Neural cell (in vitro differentiated cells): ENCODE data around the gene TCF4. TPM values are rescaled to one million over a fixed set of nuclear protein-coding genes. Genes with fewer than 3 reads are reported as not detected.

Experiments used
- H2AFZ ChIP-seq: fragments of 200-600, 300-800 bp; sonication (generic), shearing (Covaris generic); 2 replicates; pipeline ENCODE4 v1.6.0; 2014; ENCODE audit warnings: low read depth, mild to moderate bottlenecking, antibody characterized with exemption, low read length, moderate library complexity
- H3F3A ChIP-seq: fragments of 200-600 bp; shearing (Covaris generic); 2 replicates; pipeline ENCODE4 v1.6.1; 2016; ENCODE audit warnings: mild to moderate bottlenecking, moderate library complexity, mixed read lengths, antibody characterized with exemption, low read length; ENCODE audit not compliant: insufficient read depth, poor library complexity, severe bottlenecking
- H3K27ac ChIP-seq: fragments of 200-600, 300-800 bp; sonication (generic), shearing (Covaris generic); 2 replicates; pipeline ENCODE4 v1.5.1; 2014; ENCODE audit warnings: mild to moderate bottlenecking, low read length, moderate library complexity
- H3K27me3 ChIP-seq: fragments of 300-800, 200-600 bp; sonication (generic), shearing (Covaris generic); 2 replicates; pipeline ENCODE4 v1.6.0; 2014; ENCODE audit warnings: mild to moderate bottlenecking, low read depth, low read length, moderate library complexity; ENCODE audit not compliant: insufficient read depth
- H3K36me3 ChIP-seq: fragments of 300-800, 200-600 bp; sonication (generic), shearing (Covaris generic); 2 replicates; pipeline ENCODE4 v1.5.1; 2014; ENCODE audit warnings: mild to moderate bottlenecking, antibody characterized with exemption, low read length, moderate library complexity; ENCODE audit not compliant: insufficient read depth
- H3K4me2 ChIP-seq: fragments of 300-800, 200-600 bp; sonication (generic), shearing (Covaris generic); 2 replicates; pipeline ENCODE4 v1.6.0; 2014; ENCODE audit warnings: mild to moderate bottlenecking, low read length
- H3K4me3 ChIP-seq: fragments of 300-800, 200-600 bp; sonication (generic), shearing (Covaris generic); 2 replicates; pipeline ENCODE4 v1.5.1; 2014; ENCODE audit warnings: mild to moderate bottlenecking, low read length, moderate library complexity
- H3K79me2 ChIP-seq: fragments of 200-600 bp; shearing (Covaris generic); replicated peaks from 2 replicates; pipeline ENCODE4 v1.6.0; 2014; ENCODE audit warnings: mild to moderate bottlenecking, low read length, moderate library complexity; ENCODE audit not compliant: insufficient read depth
- H3K9ac ChIP-seq: fragments of 300-800, 200-600 bp; sonication (generic), shearing (Covaris generic); 2 replicates; pipeline ENCODE4 v1.6.1; 2016; ENCODE audit warnings: mild to moderate bottlenecking, low read length, mixed read lengths
- H3K9me2 ChIP-seq: fragments of 200-600 bp; shearing (Covaris generic); 2 replicates; pipeline ENCODE4 v1.6.1; 2016; ENCODE audit warnings: mild to moderate bottlenecking, low read length, mixed read lengths; ENCODE audit not compliant: insufficient read depth
- H3K9me3 ChIP-seq: fragments of 200-600, 300-800 bp; sonication (generic), shearing (Covaris generic); 2 replicates; pipeline ENCODE4 v1.6.1; 2016; ENCODE audit warnings: mild to moderate bottlenecking, mixed run types, low read length, moderate library complexity, mixed read lengths
- H4K20me1 ChIP-seq: fragments of 200-600 bp; shearing (Covaris generic); 2 replicates; pipeline ENCODE4 v1.6.1; 2016; ENCODE audit warnings: mild to moderate bottlenecking, mixed run types; ENCODE audit not compliant: insufficient read depth
- CTCF ChIP-seq: fragments of 450-650 bp; IDR thresholded peaks from 2 replicates; pipeline ENCODE4 v1.5.1; 2014; ENCODE audit warnings: antibody characterized with exemption, mild to moderate bottlenecking, moderate library complexity; ENCODE audit not compliant: poor library complexity, severe bottlenecking
- EP300 ChIP-seq: fragments of 450-650 bp; conservative IDR thresholded peaks from 2 replicates; pipeline ENCODE4 v1.6.1; 2014; ENCODE audit warnings: antibody characterized with exemption, mild to moderate bottlenecking, moderate library complexity; ENCODE audit not compliant: poor library complexity, severe bottlenecking
- EZH2 ChIP-seq: fragments of 200-600, 300-800 bp; shearing (Covaris generic), sonication (generic); IDR thresholded peaks from 2 replicates; pipeline ENCODE4 v1.6.1; 2014; ENCODE audit warnings: antibody characterized with exemption, low read length, borderline replicate concordance, mild to moderate bottlenecking; ENCODE audit not compliant: insufficient read depth, poor library complexity, severe bottlenecking
- MXI1 ChIP-seq: fragments of 450-650 bp; conservative IDR thresholded peaks from 2 replicates; pipeline ENCODE4 v1.6.1; 2014; ENCODE audit warnings: antibody characterized with exemption, mild to moderate bottlenecking; ENCODE audit not compliant: poor library complexity, severe bottlenecking
- POLR2AphosphoS5 ChIP-seq: IDR thresholded peaks from 2 replicates; pipeline ENCODE4 v1.6.1; 2012
- RAD21 ChIP-seq: fragments of 450-650 bp; conservative IDR thresholded peaks from 2 replicates; pipeline ENCODE4 v1.6.1; 2014; ENCODE audit warnings: antibody characterized with exemption, mild to moderate bottlenecking, moderate library complexity
- REST ChIP-seq: IDR thresholded peaks from 2 replicates; pipeline ENCODE4 v1.6.1; 2012; ENCODE audit warnings: borderline replicate concordance
- SMC3 ChIP-seq: fragments of 450-650 bp; conservative IDR thresholded peaks from 2 replicates; pipeline ENCODE4 v1.6.1; 2014; ENCODE audit warnings: antibody characterized with exemption, mild to moderate bottlenecking, moderate library complexity; ENCODE audit not compliant: poor library complexity
- TAF1 ChIP-seq: IDR thresholded peaks from 2 replicates; pipeline ENCODE4 v1.6.1; 2012; ENCODE audit warnings: low read depth
- polyA plus RNA-seq: library from polyadenylated mRNA; depleted of rRNA; stranded (reverse); fragments of >200 nt; gene quantifications from 2 replicates; pipeline ENCODE4 v1.2.3, GENCODE V29; 2014

The TCF4 gene
- polyA plus RNA-seq, 1 donor from 2014 or later: 7.0 TPM

GRCh38 chr18:55247032-55247431, 341.0 kb downstream of the TCF4 start:
- no peaks in the 10 kb centered on the region for H4K20me1 ChIP-seq
- TF ChIP-seq REST: no peak
- no peaks in the 10 kb centered on the region for H3K36me3 ChIP-seq
- no peaks in the 10 kb centered on the region for H3K9me2 ChIP-seq
- H3K27me3 ChIP-seq: no peaks in the 10 kb centered on the region
- no peak overlapping the region for H3K4me3 ChIP-seq
- H3K79me2 ChIP-seq: no peaks in the 10 kb centered on the region
- no peak overlapping the region for H3K4me2 ChIP-seq
- H3K27ac ChIP-seq: no peak overlapping the region
- no peaks in the 10 kb centered on the region for H3F3A ChIP-seq
- H3K9me3 ChIP-seq: no peaks in the 10 kb centered on the region
- no peak overlapping the region for H3K9ac ChIP-seq
- H2AFZ ChIP-seq: no peak overlapping the region

GRCh38 chr18:55246278-55246677, 341.7 kb downstream of the TCF4 start:
- no peak overlapping the region for H3K4me2 ChIP-seq
- H4K20me1 ChIP-seq: no peaks in the 10 kb centered on the region
- H3K36me3 ChIP-seq: no peaks in the 10 kb centered on the region
- H3F3A ChIP-seq: no peaks in the 10 kb centered on the region
- no peaks in the 10 kb centered on the region for H3K27me3 ChIP-seq
- no peaks in the 10 kb centered on the region for H3K79me2 ChIP-seq
- H3K9me2 ChIP-seq: no peaks in the 10 kb centered on the region
- TF ChIP-seq SMC3 (no peak), POLR2AphosphoS5 (no peak), CTCF (no peak), TAF1 (no peak), EP300 (no peak), REST (no peak), EZH2 (no peak), RAD21 (no peak), MXI1 (no peak)
- H2AFZ ChIP-seq: no peak overlapping the region
- no peak overlapping the region for H3K9ac ChIP-seq
- no peak overlapping the region for H3K27ac ChIP-seq
- H3K9me3 ChIP-seq: no peaks in the 10 kb centered on the region
- H3K4me3 ChIP-seq: no peak overlapping the region
